Measurements from ENCODE around the gene PPDPF. TPM values are rescaled to one million over a fixed set of nuclear protein-coding genes. Genes with fewer than 3 reads are reported as not detected.
A peak's percentile ranks its signal among the peaks of the same experiment; 100 is the strongest.

PPDPF gene
- polyA plus RNA-seq, 3 donors, result 13.4 to 39.9 (median 26.1) TPM

- Mint-ChIP-seq H3K4me1 (no peaks in the 10 kb centered on the region), H3K27ac (no peak overlapping the region), H3K9me3 (peaks cover 0 to 2% (median 0%) of the 10 kb centered on the region in 7 donors), H3K4me3 (no peak overlapping the region), H3K27me3 (ENCODE audit: low read depth in 3 of 3) (peaks cover 25 to 44% (median 35%) of the 10 kb centered on the region in 3 donors), H3K36me3 (no peaks in the 10 kb centered on the region)
- Histone ChIP-seq H2AFZ (ENCODE audit: insufficient read depth, low read depth, low read length, poor library complexity, severe bottlenecking) (no peak overlapping the region), H3K4me2 (replicated peaks; ENCODE audit: extremely low read depth, low read length, poor library complexity, severe bottlenecking) (no peak overlapping the region), H3K4me3 (replicated peaks in 1 of 3; ENCODE audit: low read depth in 2 of 3, low read length in 3 of 3) (no peak overlapping the region), H3K36me3 (replicated peaks in 1 of 2; ENCODE audit: control insufficient read depth in 1 of 2, insufficient read depth in 2 of 2, low read length in 2 of 2) (no peaks in the 10 kb centered on the region), H3K79me2 (ENCODE audit: insufficient read depth, low read length) (no peaks in the 10 kb centered on the region), H3K27me3 (ENCODE audit: control insufficient read depth in 2 of 2, insufficient read depth in 2 of 2, low read length in 2 of 2) (peaks cover 0 to 5% of the 10 kb centered on the region in 2 donors), H3K4me1 (ENCODE audit: control insufficient read depth in 1 of 2, insufficient read depth in 2 of 2, low read length in 2 of 2) (no peaks in the 10 kb centered on the region), H4K20me1 (ENCODE audit: insufficient read depth, low read length) (no peaks in the 10 kb centered on the region), H3K9me3 (replicated peaks in 1 of 2; ENCODE audit: control insufficient read depth in 1 of 2, insufficient read depth in 1 of 2, low read length in 2 of 2) (peaks cover 0 to 3% of the 10 kb centered on the region in 2 donors), H3K9ac (ENCODE audit: insufficient read depth, low read length, poor library complexity, severe bottlenecking) (no peak overlapping the region), H3K27ac (ENCODE audit: low read depth in 1 of 2, low read length in 2 of 2) (no peak overlapping the region)
- no peak for DNase-seq
- 76% methylated on average over 9 of the region's 12 CpGs for WGBS (ENCODE audit: insufficient coverage)
- no peak for TF ChIP-seq CTCF (IDR thresholded peaks at IDR 0.05)
- intact Hi-C loops (cut with micrococcal nuclease), result no loop called here
These were observed 39.1 kb upstream of the PPDPF start for GRCh38 chr20:63481503-63481902.

GRCh38 chr20:63482021-63482587 lies 38.5 kb upstream of the PPDPF start:
- H3K79me2 ChIP-seq (ENCODE audit: insufficient read depth, low read length), result no peaks in the 10 kb centered on the region
- H3K27me3 Mint-ChIP-seq (ENCODE audit: low read depth in 3 of 3), result peaks cover 21 to 41% (median 32%) of the 10 kb centered on the region in 3 donors
- H3K27me3 ChIP-seq (ENCODE audit: control insufficient read depth in 2 of 2, insufficient read depth in 2 of 2, low read length in 2 of 2), result peaks cover 0 to 3% of the 10 kb centered on the region in 2 donors
- no peaks in the 10 kb centered on the region for H3K4me1 Mint-ChIP-seq
- no peak overlapping the region for H2AFZ ChIP-seq (ENCODE audit: insufficient read depth, low read depth, low read length, poor library complexity, severe bottlenecking)
- intact Hi-C loops (cut with micrococcal nuclease), result no loop called here
- H3K4me3 Mint-ChIP-seq, result no peak overlapping the region
- peak overlapping the region in 1 of 7 donors; percentile 7 for H3K27ac Mint-ChIP-seq
- H3K27ac ChIP-seq (ENCODE audit: low read depth in 1 of 2, low read length in 2 of 2), result no peak overlapping the region
- no peak overlapping the region for H3K9ac ChIP-seq (ENCODE audit: insufficient read depth, low read length, poor library complexity, severe bottlenecking)
- no peaks in the 10 kb centered on the region for H3K36me3 Mint-ChIP-seq
- no peak for DNase-seq
- WGBS (ENCODE audit: insufficient coverage), result 74% methylated on average over 8 of the region's 11 CpGs
- H3K4me3 ChIP-seq (replicated peaks in 1 of 3; ENCODE audit: low read depth in 2 of 3, low read length in 3 of 3), result no peak overlapping the region
- H3K4me1 ChIP-seq (ENCODE audit: control insufficient read depth in 1 of 2, insufficient read depth in 2 of 2, low read length in 2 of 2), result no peaks in the 10 kb centered on the region
- peaks cover 0 to 3% of the 10 kb centered on the region in 2 donors for H3K9me3 ChIP-seq (replicated peaks in 1 of 2; ENCODE audit: control insufficient read depth in 1 of 2, insufficient read depth in 1 of 2, low read length in 2 of 2)
- no peaks in the 10 kb centered on the region for H3K36me3 ChIP-seq (replicated peaks in 1 of 2; ENCODE audit: control insufficient read depth in 1 of 2, insufficient read depth in 2 of 2, low read length in 2 of 2)
- no peak overlapping the region for H3K4me2 ChIP-seq (replicated peaks; ENCODE audit: extremely low read depth, low read length, poor library complexity, severe bottlenecking)
- TF ChIP-seq CTCF (IDR thresholded peaks at IDR 0.05), result no peak
- H3K9me3 Mint-ChIP-seq, result peaks cover 0 to 2% (median 0%) of the 10 kb centered on the region in 7 donors
- no peaks in the 10 kb centered on the region for H4K20me1 ChIP-seq (ENCODE audit: insufficient read depth, low read length)
